GM20431 (cell line): Measurements from ENCODE around the gene SMAD5.

Source experiments
- in situ Hi-C: fragments of 300-500 bp; cut with MseI, MboI; formaldehyde crosslinking; loops from one replicate; pipeline ENCODE4 v1.15.0; 2020; ENCODE audit warnings: low sequenced_read_pairs; ENCODE audit not compliant: unreplicated experiment

The SMAD5 gene

DNA sequence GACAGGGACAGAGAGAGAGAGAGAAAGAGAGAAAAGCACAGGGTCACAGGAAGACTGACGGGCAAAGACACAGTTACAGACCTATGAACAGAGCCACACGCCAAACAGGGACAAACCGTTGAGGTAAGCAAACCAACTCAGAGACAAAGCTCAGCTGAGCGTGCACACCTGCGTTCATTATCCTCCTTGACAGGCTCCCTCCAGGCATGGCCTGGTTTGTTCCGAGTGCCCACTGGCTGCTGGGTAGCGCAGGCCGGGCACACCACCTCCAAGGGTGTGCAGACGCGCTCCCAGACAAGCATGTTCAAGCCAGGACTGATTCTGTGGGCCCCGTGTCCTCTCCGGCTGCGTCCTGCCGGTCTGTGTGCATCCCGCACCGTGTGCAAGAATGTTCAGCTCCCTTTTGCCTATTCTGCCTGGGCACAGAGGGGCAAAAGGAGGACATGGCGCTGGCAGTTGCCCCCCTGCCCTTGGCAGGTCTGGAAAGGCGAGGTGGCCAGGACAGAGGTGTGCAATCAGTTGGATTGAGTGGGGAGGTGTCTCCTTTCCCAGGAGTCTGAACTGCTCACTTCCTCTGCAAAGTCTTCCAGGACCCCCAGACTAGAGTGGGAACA, 60.8 kb downstream of the SMAD5 start:
- in situ Hi-C loops: no loop called here

DNA sequence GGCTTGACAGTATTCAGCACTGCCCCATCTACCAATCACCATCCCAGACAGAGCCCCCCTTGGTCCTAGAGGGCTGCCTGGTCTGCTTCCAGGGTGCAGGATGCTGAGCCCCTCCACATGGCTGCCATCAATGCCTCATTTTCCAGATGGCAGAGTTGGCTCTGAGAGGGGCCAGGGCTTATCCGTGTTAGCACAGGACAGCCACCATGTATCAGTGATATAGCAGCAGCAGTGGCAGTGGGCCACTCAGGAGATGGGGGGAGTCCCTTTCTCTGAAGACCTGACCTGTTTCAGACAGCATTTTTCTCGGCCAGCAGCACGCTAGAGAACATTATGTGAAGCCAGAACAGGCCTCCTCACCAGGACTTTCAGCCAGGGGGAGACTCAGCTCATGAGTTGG, 61.9 kb downstream of the SMAD5 start:
- in situ Hi-C loops: no loop called here

- in situ Hi-C loops: no loop called here
These were observed 63.6 kb downstream of the SMAD5 start for GRCh38 chr5:136195971-136196820.

- in situ Hi-C loops: no loop called here
These were observed 65.0 kb downstream of the SMAD5 start for GRCh38 chr5:136197462-136198142.

- in situ Hi-C loops: no loop called here
These were observed 65.8 kb downstream of the SMAD5 start for GRCh38 chr5:136198453-136198852.

GRCh38 chr5:136199408-136199807, 66.8 kb downstream of the SMAD5 start:
- in situ Hi-C loops: no loop called here

- in situ Hi-C loops: no loop called here
These were observed 67.5 kb downstream of the SMAD5 start for GRCh38 chr5:136200130-136200529.

DNA sequence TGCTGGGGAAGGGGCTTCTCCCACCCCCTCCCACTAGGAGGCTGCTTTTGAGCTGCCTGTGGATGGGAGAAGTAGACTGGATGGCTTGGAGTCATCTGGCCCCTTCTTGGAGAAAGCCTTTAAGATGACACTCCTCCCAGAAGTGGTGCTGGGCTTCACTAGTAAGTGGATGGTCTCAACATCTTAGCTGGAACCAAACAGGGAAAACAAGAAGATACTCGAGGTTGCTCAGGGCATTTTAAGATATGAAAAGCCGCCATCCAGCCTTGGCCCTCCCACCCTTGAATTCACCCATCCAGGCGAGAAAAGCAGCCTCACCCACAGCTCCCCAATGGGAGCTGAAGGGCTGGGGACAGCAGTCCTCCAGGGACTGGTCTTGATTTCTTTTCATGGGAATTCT, 68.1 kb downstream of the SMAD5 start:
- in situ Hi-C loops: no loop called here

- in situ Hi-C loops: no loop called here
These were observed 69.2 kb downstream of the SMAD5 start for GRCh38 chr5:136201870-136202269.

GRCh38 chr5:136202469-136203205, 70.0 kb downstream of the SMAD5 start:
- in situ Hi-C loops: no loop called here

GRCh38 chr5:136203303-136203922, 70.8 kb downstream of the SMAD5 start:
- in situ Hi-C loops: no loop called here

GRCh38 chr5:136205061-136205702, 72.5 kb downstream of the SMAD5 start:
- in situ Hi-C loops: no loop called here

- in situ Hi-C loops: no loop called here
These were observed 73.3 kb downstream of the SMAD5 start for GRCh38 chr5:136205941-136206340.

- in situ Hi-C loops: no loop called here
These were observed 73.7 kb downstream of the SMAD5 start for GRCh38 chr5:136206361-136206760.

- in situ Hi-C loops: no loop called here
These were observed 75.0 kb downstream of the SMAD5 start for GRCh38 chr5:136207631-136208030.

DNA sequence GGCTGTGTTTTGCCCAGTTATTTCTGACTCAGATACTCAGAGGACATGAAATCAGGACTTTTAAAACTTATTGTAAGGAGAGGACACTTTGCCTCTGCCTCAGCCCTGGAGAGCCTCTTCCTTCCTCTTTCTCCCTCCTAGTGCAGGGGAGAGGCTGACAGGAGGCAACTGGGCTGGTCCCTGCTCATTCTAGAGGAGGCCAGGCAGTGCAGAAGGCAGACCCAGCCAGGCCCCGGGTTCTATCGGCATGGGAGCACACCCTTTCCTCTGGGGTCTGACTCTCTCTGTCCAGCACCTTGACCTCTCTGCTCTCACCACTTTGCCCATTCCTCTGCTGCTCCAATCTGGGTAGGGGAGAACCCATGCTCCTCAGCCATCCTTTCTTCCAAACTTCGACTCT, 76.3 kb downstream of the SMAD5 start:
- in situ Hi-C loops: no loop called here

DNA sequence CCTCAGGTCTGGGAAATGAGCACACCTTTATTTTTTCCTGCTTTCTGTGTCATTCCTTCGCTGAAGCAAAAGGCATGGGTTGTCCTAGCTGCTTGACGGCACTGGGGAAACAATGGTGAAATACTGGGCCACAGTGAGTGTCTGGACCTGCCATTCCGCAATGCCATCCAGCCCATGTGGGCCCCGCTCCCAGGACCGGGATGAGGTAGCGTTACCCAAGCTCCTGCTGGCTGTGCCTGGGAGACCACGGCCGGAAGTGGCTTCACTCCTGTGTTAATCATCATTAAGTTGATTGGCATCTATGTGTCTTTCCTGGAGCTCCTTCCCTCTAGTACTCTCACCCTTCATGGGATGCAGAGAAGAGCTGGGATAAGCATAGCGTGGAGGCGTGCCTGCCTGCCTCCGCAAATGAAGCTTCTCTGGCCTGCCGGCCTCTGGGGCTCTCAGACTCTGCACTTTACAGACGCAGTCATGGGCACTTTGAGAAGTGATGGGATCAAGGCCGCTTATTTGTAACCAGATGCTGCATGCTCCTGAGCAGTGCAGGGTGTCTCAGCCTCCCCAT, 76.8 kb downstream of the SMAD5 start:
- in situ Hi-C loops: no loop called here

DNA sequence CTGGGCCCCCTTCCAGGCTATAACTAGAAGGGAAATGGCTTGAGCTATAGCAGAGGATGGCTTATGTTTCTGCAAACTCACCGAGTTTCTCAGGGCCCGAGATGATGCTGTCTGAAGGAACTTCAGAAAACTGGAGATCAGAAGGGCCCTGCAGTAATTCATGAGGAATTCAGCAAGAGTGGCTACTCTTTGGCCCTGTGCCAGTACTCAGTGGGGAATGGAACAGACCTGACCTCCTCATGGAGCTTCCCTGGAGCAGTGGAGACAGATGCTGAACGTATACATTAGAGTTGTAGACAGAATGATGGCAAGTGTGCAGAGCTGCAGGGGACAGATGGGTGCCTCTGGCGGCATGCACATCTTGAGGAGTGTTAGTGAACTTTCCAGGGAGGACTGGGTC, 77.6 kb downstream of the SMAD5 start:
- in situ Hi-C loops: loop anchor here (10.0 kb wide), 1 partner anchor 325 kb away; no protein-coding TSS in a partner anchor
